Gastrocnemius medialis (tissue), 4 donors: ENCODE measurements around the gene AKAP6. TPM values are rescaled to one million over a fixed set of nuclear protein-coding genes. Genes with fewer than 3 reads are reported as not detected.

Experiments used
- ATAC-seq, 2 donors: fragments of 150-250 bp; one replicate each; pipeline ENCODE4 v1.9.1; 2016
- DNase-seq, 2 donors: peaks; one replicate each; pipeline ENCODE4 v3.0.0-alpha.2; 2019
- H3K27ac ChIP-seq, 4 donors: fragments of 200-600 bp; sonication (generic); 1 replicate in 1 of 4; 2 replicates in 3 of 4; pipeline ENCODE4 v1.5.1; 2016 to 2018; ENCODE audit warnings: mild to moderate bottlenecking in 2 of 4, moderate library complexity in 1 of 4
- H3K27me3 ChIP-seq, 3 donors: fragments of 200-600 bp; sonication (generic) in 2 of 3; 1 replicate in 1 of 3; 2 replicates in 2 of 3; pipeline versions ENCODE4 v1.5.1 to v1.6.0; 2016 to 2019; ENCODE audit warnings: mild to moderate bottlenecking in 1 of 3, moderate library complexity in 1 of 3
- H3K36me3 ChIP-seq, 2 donors: fragments of 200-600 bp; sonication (generic) in 1 of 2; one replicate each; pipeline ENCODE4 v1.5.1; 2017 to 2018
- H3K4me1 ChIP-seq, 2 donors: fragments of 200-600 bp; sonication (generic) in 1 of 2; one replicate each; pipeline ENCODE4 v1.5.1; 2016 to 2017; ENCODE audit warnings: mild to moderate bottlenecking in 2 of 2
- H3K4me3 ChIP-seq, 4 donors: fragments of 200-600 bp; sonication (generic) in 3 of 4; 1 replicate in 1 of 4; 2 replicates in 3 of 4; pipeline ENCODE4 v1.5.1; 2016 to 2019; ENCODE audit warnings: mild to moderate bottlenecking in 2 of 4
- H3K9me3 ChIP-seq, 3 donors: fragments of 200-600 bp; sonication (generic) in 2 of 3; 1 replicate in 1 of 3; 2 replicates in 2 of 3; pipeline ENCODE4 v1.5.1; 2016 to 2019
- POLR2A ChIP-seq, 2 donors: fragments of 450-650 bp; IDR thresholded peaks; one replicate each; pipeline ENCODE4 v1.6.1; 2017; ENCODE audit warnings: antibody characterized with exemption in 2 of 2, mild to moderate bottlenecking in 2 of 2, moderate library complexity in 2 of 2
- in situ Hi-C, 4 donors: fragments of 200-750 bp; cut with MboI; loops; one replicate each; pipeline versions ENCODE4 v1.15.0 to v1.8.0; 2017; ENCODE audit warnings: low sequenced_read_pairs in 4 of 4
- intact Hi-C: fragments of 100-400 bp; cut with DNase I; formaldehyde crosslinking; loops from one replicate; pipeline ENCODE4 v1.15.1; 2023; ENCODE audit warnings: low total_unique reads
- total RNA-seq, 4 donors: library from RNA; depleted of rRNA; stranded (reverse); fragments of >200 nt; gene quantifications; one replicate each; pipeline versions ENCODE4 v1.1.0 to v1.2.3, GENCODE V29; 2016
- TF ChIP-seq, protein P1 (sequence below), 5 experiments: fragments of 450-650 bp in 3 of 5; fragments of 200-600 bp in 2 of 5; sonication (generic) in 2 of 5; IDR thresholded peaks in 4 of 5; conservative IDR thresholded peaks in 1 of 5; 1 replicate in 4 of 5; 2 replicates in 1 of 5; pipeline ENCODE4 v1.5.1; 2016 to 2019; ENCODE audit warnings: antibody characterized with exemption in 5 of 5, mild to moderate bottlenecking in 3 of 5, moderate library complexity in 3 of 5

Gene AKAP6
- total RNA-seq, 4 donors from 2014 or later, result 23.2 to 59.2 (median 32.1) TPM

DNA sequence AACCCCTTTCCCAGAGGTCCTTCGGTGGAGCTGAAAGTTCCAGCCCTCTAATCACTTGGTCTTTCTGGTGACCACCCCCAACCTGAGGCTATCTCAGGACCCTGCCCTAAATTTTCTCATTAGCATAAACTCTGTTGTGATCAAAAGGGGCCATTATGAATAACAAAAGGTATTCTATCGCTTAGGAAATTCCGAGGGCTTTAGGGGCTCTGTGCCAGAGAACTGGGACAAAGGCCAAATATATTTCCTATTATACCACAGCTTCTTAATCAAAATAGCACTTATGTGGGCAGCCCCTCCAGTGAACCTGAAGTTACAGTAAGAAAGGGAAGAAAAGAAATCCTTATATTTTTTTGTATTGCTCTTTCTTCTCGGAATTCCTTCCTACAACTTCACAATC lies 484.3 kb downstream of the AKAP6 start:
- Histone ChIP-seq H3K36me3 (no peaks in the 10 kb centered on the region), H3K4me1 (peaks cover 23 to 26% of the 10 kb centered on the region in 2 donors), H3K27me3 (no peaks in the 10 kb centered on the region), H3K27ac (no peak overlapping the region), H3K4me3 (no peak overlapping the region), H3K9me3 (no peaks in the 10 kb centered on the region)
- no peak for TF ChIP-seq POLR2A (IDR thresholded peaks at IDR 0.05)
- TF ChIP-seq, protein P1, sequence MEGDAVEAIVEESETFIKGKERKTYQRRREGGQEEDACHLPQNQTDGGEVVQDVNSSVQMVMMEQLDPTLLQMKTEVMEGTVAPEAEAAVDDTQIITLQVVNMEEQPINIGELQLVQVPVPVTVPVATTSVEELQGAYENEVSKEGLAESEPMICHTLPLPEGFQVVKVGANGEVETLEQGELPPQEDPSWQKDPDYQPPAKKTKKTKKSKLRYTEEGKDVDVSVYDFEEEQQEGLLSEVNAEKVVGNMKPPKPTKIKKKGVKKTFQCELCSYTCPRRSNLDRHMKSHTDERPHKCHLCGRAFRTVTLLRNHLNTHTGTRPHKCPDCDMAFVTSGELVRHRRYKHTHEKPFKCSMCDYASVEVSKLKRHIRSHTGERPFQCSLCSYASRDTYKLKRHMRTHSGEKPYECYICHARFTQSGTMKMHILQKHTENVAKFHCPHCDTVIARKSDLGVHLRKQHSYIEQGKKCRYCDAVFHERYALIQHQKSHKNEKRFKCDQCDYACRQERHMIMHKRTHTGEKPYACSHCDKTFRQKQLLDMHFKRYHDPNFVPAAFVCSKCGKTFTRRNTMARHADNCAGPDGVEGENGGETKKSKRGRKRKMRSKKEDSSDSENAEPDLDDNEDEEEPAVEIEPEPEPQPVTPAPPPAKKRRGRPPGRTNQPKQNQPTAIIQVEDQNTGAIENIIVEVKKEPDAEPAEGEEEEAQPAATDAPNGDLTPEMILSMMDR (IDR thresholded peaks at IDR 0.05 in 4 of 5, conservative IDR thresholded peaks at IDR 0.05 in 1 of 5), result no peak
- intact Hi-C loops (no loop called here), in situ Hi-C loops (no loop called here)
- no peak for ATAC-seq
- DNase-seq, result no peak

DNA sequence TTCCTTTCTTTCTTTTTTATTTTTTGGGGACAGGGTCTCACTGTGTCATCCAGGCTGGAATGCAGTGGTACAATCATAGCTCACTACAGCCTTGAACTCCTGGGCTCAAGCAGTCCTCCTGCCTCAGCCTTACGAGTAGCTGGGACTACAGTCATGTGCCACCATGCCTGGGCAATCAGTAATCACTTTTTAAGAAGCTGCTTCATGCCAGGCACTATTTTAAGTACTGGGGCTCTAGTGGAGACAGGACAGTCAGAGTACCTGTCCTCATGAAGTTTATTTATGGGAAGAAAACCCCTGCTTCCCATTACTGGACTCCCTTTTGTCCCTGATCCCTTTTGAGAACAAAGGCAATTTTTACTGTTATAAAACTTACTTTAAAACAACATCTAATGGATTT lies 485.6 kb downstream of the AKAP6 start:
- Histone ChIP-seq H3K4me3 (no peak overlapping the region), H3K27me3 (no peaks in the 10 kb centered on the region), H3K27ac (peak overlapping the region in 3 of 4 donors; percentile 2 to 27 (median 25)), H3K4me1 (peaks cover 22 to 27% of the 10 kb centered on the region in 2 donors), H3K36me3 (no peaks in the 10 kb centered on the region), H3K9me3 (no peaks in the 10 kb centered on the region)
- intact Hi-C loops, result no loop called here
- peak in 1 of 2 donors; percentile 52 for ATAC-seq
- no peak for DNase-seq
- no peak for TF ChIP-seq POLR2A (IDR thresholded peaks at IDR 0.05)
- TF ChIP-seq, protein P1 (IDR thresholded peaks at IDR 0.05 in 4 of 5, conservative IDR thresholded peaks at IDR 0.05 in 1 of 5), result no peak
- in situ Hi-C loops, result no loop called here

DNA sequence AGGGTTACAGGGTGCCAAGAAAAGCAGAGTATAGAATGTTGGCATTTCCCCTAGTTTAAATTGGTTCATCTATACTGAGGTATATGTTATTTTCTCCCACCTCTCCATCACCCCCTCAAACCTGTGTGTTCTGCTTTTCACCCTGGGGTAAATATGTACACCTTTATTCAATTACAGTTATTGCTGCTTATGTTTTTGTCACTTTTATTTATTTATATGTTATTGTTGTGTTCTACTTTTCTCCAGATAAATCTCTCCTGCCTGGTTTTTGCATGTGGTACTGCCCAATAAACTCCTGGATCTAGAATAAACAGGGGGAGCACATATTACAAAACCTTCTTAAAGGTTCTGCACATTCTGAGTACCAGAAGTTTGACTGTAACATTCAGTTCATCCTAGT lies 487.5 kb downstream of the AKAP6 start:
- H3K27me3 ChIP-seq, result no peaks in the 10 kb centered on the region
- H3K27ac ChIP-seq, result no peak overlapping the region
- no peaks in the 10 kb centered on the region for H3K9me3 ChIP-seq
- no peak for DNase-seq
- H3K4me3 ChIP-seq, result no peak overlapping the region
- in situ Hi-C loops, result no loop called here
- TF ChIP-seq, protein P1 (IDR thresholded peaks at IDR 0.05 in 4 of 5, conservative IDR thresholded peaks at IDR 0.05 in 1 of 5), result no peak
- no peak for TF ChIP-seq POLR2A (IDR thresholded peaks at IDR 0.05)
- no peaks in the 10 kb centered on the region for H3K36me3 ChIP-seq
- H3K4me1 ChIP-seq, result peaks cover 35 to 40% of the 10 kb centered on the region in 2 donors
- intact Hi-C loops, result no loop called here
- ATAC-seq, result no peak

DNA sequence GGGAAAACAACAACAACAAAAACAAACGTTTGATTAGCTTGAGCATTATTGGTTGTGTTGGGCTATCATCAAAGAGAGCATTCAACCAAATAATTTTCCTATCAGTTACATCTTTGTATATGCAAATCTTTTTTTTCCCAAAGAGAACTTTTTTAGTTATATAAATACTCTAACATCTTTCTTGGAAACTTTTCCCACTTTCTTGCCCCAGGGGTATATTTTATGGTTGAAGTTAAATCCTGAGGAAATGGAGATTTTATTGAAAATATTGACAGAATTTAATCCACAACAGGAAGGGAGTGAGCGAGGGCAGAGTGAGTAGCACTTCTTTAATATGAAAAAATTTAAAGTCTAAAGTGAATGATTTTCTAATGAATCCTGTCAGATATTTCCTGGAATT lies 488.7 kb downstream of the AKAP6 start:
- DNase-seq, result no peak
- TF ChIP-seq, protein P1 (IDR thresholded peaks at IDR 0.05 in 4 of 5, conservative IDR thresholded peaks at IDR 0.05 in 1 of 5), result no peak
- TF ChIP-seq POLR2A (IDR thresholded peaks at IDR 0.05), result no peak
- Histone ChIP-seq H3K9me3 (no peaks in the 10 kb centered on the region), H3K36me3 (no peaks in the 10 kb centered on the region), H3K4me1 (peaks cover 38 to 39% of the 10 kb centered on the region in 2 donors), H3K27me3 (no peaks in the 10 kb centered on the region), H3K4me3 (no peak overlapping the region), H3K27ac (no peak overlapping the region)
- intact Hi-C loops, result no loop called here
- no peak for ATAC-seq
- in situ Hi-C loops, result no loop called here

DNA sequence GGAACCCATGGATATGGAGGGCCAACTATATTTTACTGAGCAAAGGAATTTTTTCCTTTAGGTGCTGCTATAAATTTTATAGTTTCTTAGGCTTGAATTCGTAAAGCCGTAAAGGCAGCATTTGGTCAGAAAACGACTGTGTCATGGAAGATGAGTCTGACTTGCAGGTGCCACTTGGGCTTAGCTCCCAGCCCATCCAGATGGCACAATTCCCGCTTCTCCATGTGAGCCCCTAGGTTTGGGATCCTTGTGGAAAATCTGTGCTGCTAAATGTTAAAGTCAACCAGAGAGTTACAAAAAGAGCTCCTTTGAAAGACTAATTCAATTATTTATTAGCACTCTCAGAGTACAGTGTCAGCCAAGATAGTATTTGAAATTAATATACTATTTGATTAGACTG lies 489.5 kb downstream of the AKAP6 start:
- no peaks in the 10 kb centered on the region for H3K36me3 ChIP-seq
- H3K9me3 ChIP-seq, result no peaks in the 10 kb centered on the region
- TF ChIP-seq, protein P1 (IDR thresholded peaks at IDR 0.05 in 4 of 5, conservative IDR thresholded peaks at IDR 0.05 in 1 of 5), result no peak
- TF ChIP-seq POLR2A (IDR thresholded peaks at IDR 0.05), result no peak
- ATAC-seq (no peak), DNase-seq (no peak)
- intact Hi-C loops (no loop called here), in situ Hi-C loops (no loop called here)
- no peaks in the 10 kb centered on the region for H3K27me3 ChIP-seq
- H3K4me3 ChIP-seq, result no peak overlapping the region
- H3K27ac ChIP-seq, result peak overlapping the region; percentile 6 to 72 (median 19)
- H3K4me1 ChIP-seq, result peaks cover 36 to 39% of the 10 kb centered on the region in 2 donors
